ENCODE measurements around the gene LPCAT3. TPM values are rescaled to one million over a fixed set of nuclear protein-coding genes. Genes with fewer than 3 reads are reported as not detected.
A peak's percentile ranks its signal among the peaks of the same experiment; 100 is the strongest.

The LPCAT3 gene
- total and polyA plus RNA-seq, 4 donors, result 41.9 to 96.5 (median 77.0) TPM

GRCh38 chr12:6968426-6968825 lies 49.9 kb downstream of the LPCAT3 start:
- H3K27ac ChIP-seq (ENCODE audit: low read depth in 1 of 2, low read length in 2 of 2), result peak overlapping the region; percentile 78 to 84
- H3K9me3 ChIP-seq (ENCODE audit: control insufficient read depth in 4 of 4, low read length in 3 of 4), result no peaks in the 10 kb centered on the region
- H3K4me3 ChIP-seq (ENCODE audit: low read depth in 1 of 3, low read length in 3 of 3), result no peak overlapping the region
- DNase-seq (ENCODE audit: low spot score), result no peak
- H3K36me3 ChIP-seq (ENCODE audit: control insufficient read depth in 4 of 4, insufficient read depth in 3 of 4, low read depth in 1 of 4, low read length in 3 of 4), result peaks cover 13 to 34% (median 28%) of the 10 kb centered on the region in 4 donors
- no peak for TF ChIP-seq ATF3 (IDR thresholded peaks at IDR 0.05)
- TF ChIP-seq MAX (IDR thresholded peaks at IDR 0.05), result no peak
- TF ChIP-seq REST (IDR thresholded peaks at IDR 0.05), result no peak
- TF ChIP-seq YY1 (IDR thresholded peaks at IDR 0.05), result no peak
- no peak for TF ChIP-seq RAD21 (IDR thresholded peaks at IDR 0.05)
- no peak overlapping the region for H3K9ac ChIP-seq (ENCODE audit: low read depth in 1 of 2, low read length in 2 of 2)
- H3K27me3 ChIP-seq (ENCODE audit: control insufficient read depth in 4 of 4, insufficient read depth in 4 of 4, low read length in 3 of 4), result no peaks in the 10 kb centered on the region
- peaks cover 0 to 29% (median 22%) of the 10 kb centered on the region in 4 donors for H3K4me1 ChIP-seq (ENCODE audit: control insufficient read depth in 4 of 4, insufficient read depth in 4 of 4, low read length in 3 of 4)
- 85% methylated on average over 9 of the region's 9 CpGs for WGBS

GRCh38 chr12:6967651-6968100 lies 50.6 kb downstream of the LPCAT3 start:
- H3K27ac ChIP-seq (ENCODE audit: low read depth in 1 of 2, low read length in 2 of 2), result peak overlapping the region in 1 of 2 donors; percentile 30
- DNase-seq (ENCODE audit: low spot score), result no peak
- TF ChIP-seq TAF1 (conservative IDR thresholded peaks at IDR 0.05), result no peak
- no peak for TF ChIP-seq FOXA1 (IDR thresholded peaks at IDR 0.05)
- TF ChIP-seq CTCF (IDR thresholded peaks at IDR 0.05; ENCODE audit: low read depth, low read length, missing input control), result no peak
- TF ChIP-seq HNF4A (conservative IDR thresholded peaks at IDR 0.05), result no peak
- TF ChIP-seq RXRA (IDR thresholded peaks at IDR 0.05), result no peak
- TF ChIP-seq GABPA (IDR thresholded peaks at IDR 0.05 in 1 of 2, conservative IDR thresholded peaks at IDR 0.05 in 1 of 2), result no peak
- no peak for TF ChIP-seq ZBTB33 (IDR thresholded peaks at IDR 0.05)
- no peak for TF ChIP-seq FOXA2 (IDR thresholded peaks at IDR 0.05)
- TF ChIP-seq RAD21 (IDR thresholded peaks at IDR 0.05), result no peak
- TF ChIP-seq REST (IDR thresholded peaks at IDR 0.05), result no peak
- no peak for TF ChIP-seq JUND (IDR thresholded peaks at IDR 0.05)
- TF ChIP-seq ATF3 (IDR thresholded peaks at IDR 0.05), result no peak
- TF ChIP-seq YY1 (IDR thresholded peaks at IDR 0.05), result no peak
- TF ChIP-seq SP1 (IDR thresholded peaks at IDR 0.05), result no peak
- TF ChIP-seq MAX (IDR thresholded peaks at IDR 0.05), result no peak
- no peak for TF ChIP-seq HNF4G (IDR thresholded peaks at IDR 0.05)
- no peak overlapping the region for H3K4me3 ChIP-seq (ENCODE audit: low read depth in 1 of 3, low read length in 3 of 3)
- no peak overlapping the region for H3K9ac ChIP-seq (ENCODE audit: low read depth in 1 of 2, low read length in 2 of 2)
- no peaks in the 10 kb centered on the region for H3K9me3 ChIP-seq (ENCODE audit: control insufficient read depth in 4 of 4, low read length in 3 of 4)
- 81% methylated on average over 10 of the region's 10 CpGs for WGBS
- peaks cover 0 to 29% (median 24%) of the 10 kb centered on the region in 4 donors for H3K4me1 ChIP-seq (ENCODE audit: control insufficient read depth in 4 of 4, insufficient read depth in 4 of 4, low read length in 3 of 4)
- no peaks in the 10 kb centered on the region for H3K27me3 ChIP-seq (ENCODE audit: control insufficient read depth in 4 of 4, insufficient read depth in 4 of 4, low read length in 3 of 4)
- peaks cover 13 to 34% (median 28%) of the 10 kb centered on the region in 4 donors for H3K36me3 ChIP-seq (ENCODE audit: control insufficient read depth in 4 of 4, insufficient read depth in 3 of 4, low read depth in 1 of 4, low read length in 3 of 4)

Data from liver (tissue), 9 donors.